MM.1S (cell line): ENCODE measurements around the gene CCND1.
A peak's percentile ranks its signal among the peaks of the same experiment; 100 is the strongest.

Experiments used
- DNase-seq: peaks from one replicate; pipeline ENCODE4 v3.0.0-alpha.2; 2015
- H2AFZ ChIP-seq: fragments of 300-600 bp; sonication (generic); 2 replicates; pipeline ENCODE4 v1.6.0; 2016; ENCODE audit warnings: antibody characterized with exemption, low read length
- H3F3A ChIP-seq: fragments of 300-600 bp; sonication (generic); 2 replicates; pipeline ENCODE4 v1.6.1; 2016; ENCODE audit warnings: mild to moderate bottlenecking, antibody characterized with exemption, low read length, moderate library complexity, mixed read lengths; ENCODE audit not compliant: insufficient read depth
- H3K27ac ChIP-seq: fragments of 300-600 bp; sonication (generic); 2 replicates; pipeline ENCODE4 v1.5.1; 2016; ENCODE audit warnings: mild to moderate bottlenecking, low read length
- H3K27me3 ChIP-seq: fragments of 300-600 bp; sonication (generic); replicated peaks from 2 replicates; pipeline ENCODE4 v1.6.0; 2016; ENCODE audit warnings: low read length; ENCODE audit not compliant: insufficient read depth
- H3K36me3 ChIP-seq: fragments of 300-600 bp; sonication (generic); replicated peaks from 2 replicates; pipeline ENCODE4 v1.6.1; 2016; ENCODE audit warnings: mild to moderate bottlenecking, low read length, mixed read lengths; ENCODE audit not compliant: insufficient read depth
- H3K4me1 ChIP-seq: fragments of 300-600 bp; sonication (generic); 2 replicates; pipeline ENCODE4 v1.6.1; 2016; ENCODE audit warnings: low read length, mixed read lengths
- H3K4me2 ChIP-seq: fragments of 300-600 bp; sonication (generic); 2 replicates; pipeline ENCODE4 v1.6.0; 2016; ENCODE audit warnings: low read depth, low read length
- H3K4me3 ChIP-seq: fragments of 300-600 bp; sonication (generic); 2 replicates; pipeline ENCODE4 v1.5.1; 2016; ENCODE audit warnings: low read length, mixed read lengths
- H3K79me2 ChIP-seq: fragments of 300-600 bp; sonication (generic); 2 replicates; pipeline ENCODE4 v1.6.1; 2016; ENCODE audit warnings: mixed run types, low read length, mixed read lengths
- H3K9ac ChIP-seq: fragments of 300-600 bp; sonication (generic); 2 replicates; pipeline ENCODE4 v1.6.1; 2016; ENCODE audit warnings: low read length, mixed read lengths
- H3K9me2 ChIP-seq: fragments of 300-600 bp; sonication (generic); replicated peaks from 2 replicates; pipeline ENCODE4 v1.6.1; 2016; ENCODE audit warnings: mild to moderate bottlenecking, low read length, mixed read lengths; ENCODE audit not compliant: insufficient read depth
- H3K9me3 ChIP-seq: fragments of 300-600 bp; sonication (generic); replicated peaks from 2 replicates; pipeline ENCODE4 v1.6.1; 2016; ENCODE audit warnings: mild to moderate bottlenecking, low read length, mixed read lengths; ENCODE audit not compliant: insufficient read depth
- H4K20me1 ChIP-seq: fragments of 300-600 bp; sonication (generic); 2 replicates; pipeline ENCODE4 v1.6.1; 2016; ENCODE audit warnings: mild to moderate bottlenecking, low read length, moderate library complexity, mixed read lengths; ENCODE audit not compliant: insufficient read depth
- EZH2 ChIP-seq: fragments of 300-600 bp; sonication (generic); optimal IDR thresholded peaks from 2 replicates; pipeline ENCODE3; 2017; ENCODE audit warnings: low read depth, mild to moderate bottlenecking, antibody characterized with exemption, low read length, mixed read lengths
- EZH2phosphoT487 ChIP-seq: fragments of 300-600 bp; sonication (generic); IDR thresholded peaks from 2 replicates; pipeline ENCODE4 v1.6.1; 2018; ENCODE audit warnings: antibody characterized with exemption, low read length
- TF ChIP-seq, protein P1 (sequence below): fragments of 300-600 bp; sonication (generic); IDR thresholded peaks from 2 replicates; pipeline ENCODE4 v1.5.1; 2016; ENCODE audit warnings: antibody characterized with exemption, low read length, mixed read lengths

CCND1 gene

DNA sequence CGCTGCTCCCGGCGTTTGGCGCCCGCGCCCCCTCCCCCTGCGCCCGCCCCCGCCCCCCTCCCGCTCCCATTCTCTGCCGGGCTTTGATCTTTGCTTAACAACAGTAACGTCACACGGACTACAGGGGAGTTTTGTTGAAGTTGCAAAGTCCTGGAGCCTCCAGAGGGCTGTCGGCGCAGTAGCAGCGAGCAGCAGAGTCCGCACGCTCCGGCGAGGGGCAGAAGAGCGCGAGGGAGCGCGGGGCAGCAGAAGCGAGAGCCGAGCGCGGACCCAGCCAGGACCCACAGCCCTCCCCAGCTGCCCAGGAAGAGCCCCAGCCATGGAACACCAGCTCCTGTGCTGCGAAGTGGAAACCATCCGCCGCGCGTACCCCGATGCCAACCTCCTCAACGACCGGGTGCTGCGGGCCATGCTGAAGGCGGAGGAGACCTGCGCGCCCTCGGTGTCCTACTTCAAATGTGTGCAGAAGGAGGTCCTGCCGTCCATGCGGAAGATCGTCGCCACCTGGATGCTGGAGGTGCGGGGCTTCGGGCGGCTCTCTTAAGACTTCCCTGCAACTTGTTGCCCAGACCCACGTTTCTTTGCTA lies at the start of gene CCND1:
TSS of gene CCND1 (plus strand) at position 162 of the 587 bp plus-strand sequence. CDS start at position 320, 158 bp downstream.
- DNase-seq: peak; percentile 82
- peak within 1 kb of the TSS; percentile 77 for H3K9ac ChIP-seq
- no peak for TF ChIP-seq EZH2phosphoT487
- TF ChIP-seq, protein P1, sequence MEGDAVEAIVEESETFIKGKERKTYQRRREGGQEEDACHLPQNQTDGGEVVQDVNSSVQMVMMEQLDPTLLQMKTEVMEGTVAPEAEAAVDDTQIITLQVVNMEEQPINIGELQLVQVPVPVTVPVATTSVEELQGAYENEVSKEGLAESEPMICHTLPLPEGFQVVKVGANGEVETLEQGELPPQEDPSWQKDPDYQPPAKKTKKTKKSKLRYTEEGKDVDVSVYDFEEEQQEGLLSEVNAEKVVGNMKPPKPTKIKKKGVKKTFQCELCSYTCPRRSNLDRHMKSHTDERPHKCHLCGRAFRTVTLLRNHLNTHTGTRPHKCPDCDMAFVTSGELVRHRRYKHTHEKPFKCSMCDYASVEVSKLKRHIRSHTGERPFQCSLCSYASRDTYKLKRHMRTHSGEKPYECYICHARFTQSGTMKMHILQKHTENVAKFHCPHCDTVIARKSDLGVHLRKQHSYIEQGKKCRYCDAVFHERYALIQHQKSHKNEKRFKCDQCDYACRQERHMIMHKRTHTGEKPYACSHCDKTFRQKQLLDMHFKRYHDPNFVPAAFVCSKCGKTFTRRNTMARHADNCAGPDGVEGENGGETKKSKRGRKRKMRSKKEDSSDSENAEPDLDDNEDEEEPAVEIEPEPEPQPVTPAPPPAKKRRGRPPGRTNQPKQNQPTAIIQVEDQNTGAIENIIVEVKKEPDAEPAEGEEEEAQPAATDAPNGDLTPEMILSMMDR: peak; percentile 28
- peaks cover 52% of the 10 kb centered on the region for H3K27me3 ChIP-seq
- peaks cover 27% of the 10 kb centered on the region for H3K4me1 ChIP-seq
- peak within 1 kb of the TSS; percentile 98 for H3K4me2 ChIP-seq
- H2AFZ ChIP-seq: peak within 1 kb of the TSS; percentile 74
- no peaks in the 10 kb centered on the region for H4K20me1 ChIP-seq
- no peaks in the 10 kb centered on the region for H3K36me3 ChIP-seq
- H3K79me2 ChIP-seq: 0 out of 2 replicates have a peak, but pooled peaks cover 3% of the 10 kb centered on the region
- no peaks in the 10 kb centered on the region for H3K9me2 ChIP-seq
- H3K4me3 ChIP-seq: peak within 1 kb of the TSS; percentile 84
- no peaks in the 10 kb centered on the region for H3K9me3 ChIP-seq
- H3K27ac ChIP-seq: peak within 1 kb of the TSS; percentile 35; the same call in 1 of the 2 replicates
- peaks cover 15% of the 10 kb centered on the region; the same call in 1 of the 2 replicates for H3F3A ChIP-seq

DNA sequence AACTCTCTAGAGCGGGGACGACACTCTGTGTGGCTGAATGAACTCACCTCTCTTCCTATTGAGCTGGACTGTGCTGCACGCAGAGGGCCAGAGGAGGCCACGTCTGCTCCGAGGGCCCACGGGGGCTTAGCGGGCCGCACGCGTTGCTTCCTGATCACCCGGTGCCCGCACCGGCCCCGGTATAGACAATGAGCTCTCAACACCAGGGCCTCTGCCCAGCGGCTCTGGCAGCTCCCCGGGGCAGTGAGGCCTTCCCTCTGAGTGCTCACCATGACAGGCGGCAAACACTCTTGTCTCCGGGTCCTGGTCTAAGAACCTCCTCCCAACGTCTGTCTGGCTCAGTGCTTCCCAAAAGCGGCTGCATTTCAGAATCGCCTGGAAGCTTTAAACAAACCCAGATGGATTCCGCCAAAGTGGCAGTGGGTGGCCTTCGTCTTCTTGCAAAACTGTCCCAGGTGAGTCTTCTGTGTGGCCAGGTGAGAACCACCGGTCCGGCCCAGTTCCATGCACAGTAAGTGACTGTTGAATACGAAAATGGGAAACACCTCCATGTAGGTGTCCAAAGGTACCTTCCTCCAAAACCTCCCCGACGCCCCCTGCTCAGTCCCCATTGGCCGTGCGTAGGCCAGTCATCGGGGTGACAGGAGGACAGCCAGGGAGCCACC lies 47.8 kb upstream of the CCND1 start:
- Histone ChIP-seq H3K9me3 (no peaks in the 10 kb centered on the region), H4K20me1 (no peaks in the 10 kb centered on the region), H3F3A (no peaks in the 10 kb centered on the region), H3K27ac (no peak overlapping the region), H3K4me1 (peaks cover 14% of the 10 kb centered on the region), H3K9me2 (no peaks in the 10 kb centered on the region), H3K9ac (no peak overlapping the region), H3K4me3 (no peak overlapping the region), H3K4me2 (no peak overlapping the region), H3K79me2 (no peaks in the 10 kb centered on the region), H2AFZ (no peak overlapping the region), H3K27me3 (no peaks in the 10 kb centered on the region), H3K36me3 (no peaks in the 10 kb centered on the region)
- DNase-seq: no peak
- TF ChIP-seq EZH2phosphoT487 (no peak), EZH2 (no peak)
- TF ChIP-seq, protein P1: no peak

DNA sequence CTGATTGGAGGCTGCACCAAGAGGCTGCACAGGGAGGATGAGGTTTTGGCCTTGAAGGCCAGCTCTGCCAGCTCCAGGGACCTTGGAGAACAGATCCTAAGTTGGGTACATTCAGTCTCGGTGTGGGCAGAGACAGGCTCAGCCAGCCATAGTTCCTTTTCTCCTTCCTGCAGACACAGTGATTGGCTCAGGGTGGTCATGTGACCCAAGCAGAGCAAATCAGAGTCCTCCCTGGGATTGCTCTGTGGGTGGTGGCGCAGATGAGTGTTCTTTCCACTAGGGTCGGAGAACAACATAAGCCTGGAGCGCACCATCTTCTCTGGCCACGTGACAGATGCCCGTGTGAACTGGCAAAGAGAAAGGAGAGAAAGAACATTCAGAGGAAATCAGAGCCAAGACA lies 47.1 kb upstream of the CCND1 start:
- no peaks in the 10 kb centered on the region for H4K20me1 ChIP-seq
- TF ChIP-seq EZH2 (no peak), EZH2phosphoT487 (no peak)
- no peaks in the 10 kb centered on the region for H3K9me3 ChIP-seq
- no peaks in the 10 kb centered on the region for H3K9me2 ChIP-seq
- H3K4me3 ChIP-seq: no peak overlapping the region
- H3K27ac ChIP-seq: no peak overlapping the region
- peaks cover 14% of the 10 kb centered on the region for H3K4me1 ChIP-seq
- H3K4me2 ChIP-seq: no peak overlapping the region
- H2AFZ ChIP-seq: no peak overlapping the region
- H3K27me3 ChIP-seq: no peaks in the 10 kb centered on the region
- DNase-seq: no peak
- no peaks in the 10 kb centered on the region for H3F3A ChIP-seq
- no peaks in the 10 kb centered on the region for H3K36me3 ChIP-seq
- no peak overlapping the region for H3K9ac ChIP-seq
- no peaks in the 10 kb centered on the region for H3K79me2 ChIP-seq

DNA sequence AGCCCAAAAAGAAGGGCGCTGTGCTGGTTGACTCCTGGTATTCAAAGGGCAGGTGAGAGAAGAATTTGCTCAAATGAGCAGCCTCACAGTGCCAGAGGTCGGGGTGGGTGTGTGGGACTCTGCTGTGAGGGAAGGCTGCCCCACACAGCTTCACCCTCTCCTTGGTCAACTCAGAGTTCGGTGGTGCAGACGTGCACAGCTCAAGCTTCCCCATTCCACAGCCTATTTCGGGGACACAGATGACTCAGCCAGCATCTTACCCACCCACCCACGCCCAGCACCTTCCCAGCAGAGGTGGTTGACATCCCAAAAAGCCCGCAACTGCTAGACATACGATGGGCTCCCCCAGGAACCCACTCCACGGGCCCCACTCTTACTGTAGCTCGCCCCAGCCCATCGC lies 46.5 kb upstream of the CCND1 start:
- H2AFZ ChIP-seq: no peak overlapping the region
- no peaks in the 10 kb centered on the region for H3K79me2 ChIP-seq
- H4K20me1 ChIP-seq: no peaks in the 10 kb centered on the region
- H3K9me2 ChIP-seq: no peaks in the 10 kb centered on the region
- H3K4me1 ChIP-seq: peaks cover 14% of the 10 kb centered on the region
- H3K9ac ChIP-seq: no peak overlapping the region
- H3K36me3 ChIP-seq: no peaks in the 10 kb centered on the region
- DNase-seq: no peak
- TF ChIP-seq EZH2: no peak
- TF ChIP-seq, protein P1: no peak
- no peak for TF ChIP-seq EZH2phosphoT487
- no peak overlapping the region for H3K4me2 ChIP-seq
- H3K27ac ChIP-seq: no peak overlapping the region
- H3K9me3 ChIP-seq: no peaks in the 10 kb centered on the region
- no peaks in the 10 kb centered on the region for H3K27me3 ChIP-seq
- H3K4me3 ChIP-seq: no peak overlapping the region
- H3F3A ChIP-seq: no peaks in the 10 kb centered on the region
